GM12875 (cell line): Measurements from ENCODE around the gene PTGS2.
"Not testable (repeated sequence)": the region's sequence is repeated elsewhere in the genome, so short reads cannot be mapped to it uniquely, and the experiment has no call there.

Experiments used
- H3K4me3 ChIP-seq: one replicate; pipeline ENCODE4 v1.5.1; 2011; ENCODE audit warnings: low read depth, low read length, control low read depth
- TF ChIP-seq, protein P1 (sequence below): IDR thresholded peaks from 2 replicates; pipeline ENCODE4 v1.5.1; 2011; ENCODE audit warnings: low read depth, mild to moderate bottlenecking, control low read depth, inconsistent platforms, low read length, moderate library complexity, borderline replicate concordance; ENCODE audit not compliant: insufficient read depth

PTGS2 gene

DNA sequence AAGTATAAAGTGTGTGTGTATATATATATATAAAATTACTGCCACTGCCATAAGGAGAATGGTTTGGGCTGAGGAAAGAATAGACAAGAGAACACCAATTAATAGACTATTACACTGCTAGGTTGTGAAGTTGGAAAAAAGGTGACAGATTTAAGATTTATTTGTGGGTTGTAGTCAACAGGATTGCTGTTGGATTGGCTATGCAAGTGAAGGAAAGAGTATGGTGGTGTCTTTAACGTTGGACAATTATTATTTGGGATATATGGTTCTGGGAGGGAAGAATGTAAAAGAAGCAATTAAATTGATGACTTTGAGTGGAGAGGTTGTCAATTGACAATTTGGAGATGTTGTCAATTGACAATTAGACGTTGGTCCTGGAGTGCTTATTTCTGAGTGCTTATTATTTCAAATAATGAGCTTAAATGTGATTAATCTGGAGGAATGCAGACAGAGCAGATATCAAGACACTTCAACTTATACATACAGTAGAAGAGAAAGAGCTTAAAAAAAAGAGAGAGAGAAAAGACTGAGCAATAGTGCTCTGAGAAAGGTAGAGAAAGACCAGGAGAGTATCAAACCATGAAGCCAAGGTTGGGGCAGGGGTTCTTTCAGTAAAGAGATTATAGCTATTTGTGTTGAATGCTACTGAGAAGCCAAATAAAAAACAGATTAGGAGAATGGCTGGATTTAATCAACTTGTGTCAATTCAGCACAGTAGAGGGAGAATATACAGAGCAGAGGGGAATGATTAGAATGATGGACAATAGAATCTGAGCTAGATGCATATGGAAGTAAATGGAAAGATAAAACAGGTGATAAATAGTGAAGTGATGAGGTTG lies 9.7 kb downstream of the PTGS2 start:
- TF ChIP-seq, protein P1, sequence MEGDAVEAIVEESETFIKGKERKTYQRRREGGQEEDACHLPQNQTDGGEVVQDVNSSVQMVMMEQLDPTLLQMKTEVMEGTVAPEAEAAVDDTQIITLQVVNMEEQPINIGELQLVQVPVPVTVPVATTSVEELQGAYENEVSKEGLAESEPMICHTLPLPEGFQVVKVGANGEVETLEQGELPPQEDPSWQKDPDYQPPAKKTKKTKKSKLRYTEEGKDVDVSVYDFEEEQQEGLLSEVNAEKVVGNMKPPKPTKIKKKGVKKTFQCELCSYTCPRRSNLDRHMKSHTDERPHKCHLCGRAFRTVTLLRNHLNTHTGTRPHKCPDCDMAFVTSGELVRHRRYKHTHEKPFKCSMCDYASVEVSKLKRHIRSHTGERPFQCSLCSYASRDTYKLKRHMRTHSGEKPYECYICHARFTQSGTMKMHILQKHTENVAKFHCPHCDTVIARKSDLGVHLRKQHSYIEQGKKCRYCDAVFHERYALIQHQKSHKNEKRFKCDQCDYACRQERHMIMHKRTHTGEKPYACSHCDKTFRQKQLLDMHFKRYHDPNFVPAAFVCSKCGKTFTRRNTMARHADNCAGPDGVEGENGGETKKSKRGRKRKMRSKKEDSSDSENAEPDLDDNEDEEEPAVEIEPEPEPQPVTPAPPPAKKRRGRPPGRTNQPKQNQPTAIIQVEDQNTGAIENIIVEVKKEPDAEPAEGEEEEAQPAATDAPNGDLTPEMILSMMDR = no peak
- no peak overlapping the region for H3K4me3 ChIP-seq

DNA sequence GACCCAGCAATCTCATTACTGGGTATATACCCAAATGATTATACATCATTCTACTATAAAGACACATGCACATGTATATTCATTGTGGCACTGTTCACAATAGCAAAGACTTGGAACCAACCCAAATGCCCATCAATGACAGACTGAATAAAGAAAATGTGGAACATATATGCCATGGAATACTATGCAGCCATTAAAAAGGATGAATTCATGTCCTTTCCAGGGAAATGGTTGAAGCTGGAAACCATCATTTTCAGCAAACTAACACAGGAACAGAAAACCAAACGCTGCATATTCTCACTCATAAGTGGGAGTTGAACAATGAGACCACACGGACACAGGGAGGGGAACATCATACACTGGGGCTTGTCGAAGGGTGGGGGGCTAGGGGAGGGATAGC lies 10.4 kb downstream of the PTGS2 start:
- H3K4me3 ChIP-seq = not testable (repeated sequence)

GRCh38 chr1:186664217-186664616 lies 16.0 kb downstream of the PTGS2 start:
- not testable (repeated sequence) for H3K4me3 ChIP-seq

DNA sequence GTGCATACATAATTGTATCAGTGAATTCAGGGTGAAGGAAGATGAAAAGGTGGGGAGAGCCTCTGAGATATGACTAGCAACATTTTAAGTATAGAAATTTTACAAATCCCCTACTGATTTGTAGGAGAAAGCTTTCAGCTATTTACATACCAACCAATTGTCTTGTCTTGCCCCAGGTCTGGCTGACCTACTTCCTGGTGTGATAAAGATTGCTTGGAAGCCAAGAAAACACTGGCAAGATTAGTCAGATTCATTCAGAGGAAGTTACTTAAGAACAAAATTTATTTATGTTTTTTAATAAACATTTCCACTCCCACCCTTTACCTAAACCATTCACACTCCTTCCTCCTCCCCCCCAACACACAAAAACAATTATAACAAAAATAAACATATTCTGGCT lies 17.5 kb downstream of the PTGS2 start:
- TF ChIP-seq, protein P1 = no peak
- no peak overlapping the region for H3K4me3 ChIP-seq

GRCh38 chr1:186659890-186660341 lies 20.3 kb downstream of the PTGS2 start:
- H3K4me3 ChIP-seq = no peak overlapping the region
- TF ChIP-seq, protein P1 = no peak

GRCh38 chr1:186658999-186659398 lies 21.2 kb downstream of the PTGS2 start:
- H3K4me3 ChIP-seq = no peak overlapping the region

DNA sequence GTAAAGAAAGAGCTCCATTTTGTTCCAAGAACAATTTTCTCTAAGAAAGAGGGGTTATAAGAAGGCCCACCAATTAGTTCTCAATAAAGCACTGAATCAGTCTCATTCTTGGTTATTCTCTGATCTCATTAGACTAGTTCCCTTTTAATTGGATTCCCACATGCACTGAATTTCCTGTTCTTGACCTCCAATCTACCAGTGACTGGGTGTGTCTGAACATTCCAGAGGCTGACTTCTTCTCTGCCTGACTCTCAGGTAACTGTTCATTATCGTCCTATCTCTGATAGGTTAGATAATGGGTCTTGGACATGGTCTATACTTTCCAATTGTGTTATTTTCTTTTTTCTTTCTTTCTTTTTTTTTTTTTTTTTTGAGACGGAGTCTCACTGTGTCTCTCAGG lies 22.7 kb downstream of the PTGS2 start:
- TF ChIP-seq, protein P1 = no peak
- H3K4me3 ChIP-seq = no peak overlapping the region

More at GRCh38 chr1:186658999-186659398, 21.2 kb downstream of the PTGS2 start:
- TF ChIP-seq, protein P1 = no peak

DNA sequence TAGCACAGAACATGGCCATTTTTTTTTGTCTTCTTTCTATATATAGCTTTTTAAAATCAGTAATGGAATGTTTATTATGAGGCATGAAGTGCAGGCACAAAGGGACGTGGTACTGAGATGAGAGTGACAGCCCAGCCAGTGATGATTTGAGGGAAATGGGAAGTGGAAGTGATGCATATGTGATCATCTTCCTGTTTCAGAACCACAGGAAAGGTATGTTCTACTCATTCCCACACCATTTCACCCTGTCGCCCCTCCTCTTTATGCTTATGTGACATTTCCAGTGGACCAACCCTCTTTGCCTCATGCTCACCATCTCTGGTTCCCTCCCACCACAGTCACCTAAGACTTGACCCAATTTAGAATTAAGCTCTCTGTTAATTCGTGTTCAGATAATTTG lies 24.3 kb downstream of the PTGS2 start:
- H3K4me3 ChIP-seq = no peak overlapping the region
- TF ChIP-seq, protein P1 = no peak
